Fibroblast of skin of left biceps (primary cell): ENCODE data around the gene OGFR.
"Not testable (repeated sequence)": the region's sequence is repeated elsewhere in the genome, so short reads cannot be mapped to it uniquely, and the experiment has no call there.

Experiments
- DNase-seq, 2 experiments: peaks; one replicate each; pipeline ENCODE4 v3.0.0-alpha.2; 2013; ENCODE audit warnings: low read depth in 2 of 2

OGFR gene

GRCh38 chr20:62839816-62840215 is 35.2 kb downstream of the OGFR start:
- no peak for DNase-seq

- DNase-seq, result no peak
These were observed 35.9 kb downstream of the OGFR start for GRCh38 chr20:62840244-62841197.

GRCh38 chr20:62841705-62842212 is 37.1 kb downstream of the OGFR start:
- DNase-seq, result no peak

- DNase-seq, result no peak
These were observed 39.0 kb downstream of the OGFR start for GRCh38 chr20:62843656-62844055.

GRCh38 chr20:62844182-62844581 is 39.5 kb downstream of the OGFR start:
- DNase-seq, result no peak

- peak; percentile 50 to 54 for DNase-seq
These were observed 41.0 kb downstream of the OGFR start for GRCh38 chr20:62845416-62846160.

- DNase-seq, result no peak
These were observed 41.7 kb downstream of the OGFR start for GRCh38 chr20:62846166-62846890.

GRCh38 chr20:62848917-62849316 is 44.3 kb downstream of the OGFR start:
- not testable (repeated sequence) for DNase-seq

GRCh38 chr20:62849431-62849830 is 44.8 kb downstream of the OGFR start:
- no peak for DNase-seq

GRCh38 chr20:62850333-62850974 is 45.8 kb downstream of the OGFR start:
- no peak for DNase-seq

- no peak for DNase-seq
These were observed 47.6 kb downstream of the OGFR start for GRCh38 chr20:62852196-62852595.

GRCh38 chr20:62852841-62853240 is 48.2 kb downstream of the OGFR start:
- DNase-seq, result no peak

- DNase-seq, result not testable (repeated sequence)
These were observed 48.7 kb downstream of the OGFR start for GRCh38 chr20:62853304-62853703.

GRCh38 chr20:62854121-62854520 is 49.5 kb downstream of the OGFR start:
- no peak for DNase-seq

GRCh38 chr20:62855120-62855519 is 50.5 kb downstream of the OGFR start:
- DNase-seq, result no peak

- no peak for DNase-seq
These were observed 52.4 kb downstream of the OGFR start for GRCh38 chr20:62856931-62857619.

- DNase-seq, result no peak
These were observed 53.6 kb downstream of the OGFR start for GRCh38 chr20:62858058-62858830.

GRCh38 chr20:62859721-62860120 is 55.1 kb downstream of the OGFR start:
- DNase-seq, result no peak

- DNase-seq, result no peak
These were observed 55.8 kb downstream of the OGFR start for GRCh38 chr20:62860391-62860923.
